HepG2 (cell line): ENCODE measurements around the gene CHDH. TPM values are rescaled to one million over a fixed set of nuclear protein-coding genes. Genes with fewer than 3 reads are reported as not detected.
A peak's percentile ranks its signal among the peaks of the same experiment; 100 is the strongest.

Source experiments
- ATAC-seq: fragments of 200-7000 bp; cut with Tn5 transposase; 3 replicates; pipeline ENCODE4 v1.9.1; 2020; ENCODE audit warnings: mild to moderate bottlenecking, moderate library complexity
- BruUV-seq: library from RNA; stranded (reverse); fragments of 400-500 nt; replicated peaks from 2 replicates; lab custom pipeline; 2021; lab: Mats Ljungman, UMichigan
- CTCF ChIA-PET: fragments of 300-600 bp; formaldehyde crosslinking; extraction: SDS; loops from one replicate; lab custom pipeline; 2021; ENCODE audit warnings: low total read pairs, inconsistent platforms, low intra/inter-chr PET ratio; lab: Yijun Ruan, JAX
- POLR2A ChIA-PET: fragments of 350-600 bp; sonication (Branson Sonifier 250); formaldehyde crosslinking; loops from one replicate; lab custom pipeline; 2020; ENCODE audit warnings: antibody characterized with exemption, inconsistent platforms; lab: Yijun Ruan, JAX
- DNase-seq: peaks from one replicate; pipeline ENCODE4 v3.0.0-alpha.2; 2015; ENCODE audit warnings: low spot score
- FAIRE-seq: peaks from 3 replicates; lab custom pipeline; 2011; peaks lifted over from hg19 to GRCh38; lab: Jason Lieb, UNC
- H2AFZ ChIP-seq: one replicate; pipeline ENCODE4 v1.6.1; 2011; ENCODE audit warnings: low read length, inconsistent platforms
- H3K27ac ChIP-seq: fragments of 300-600 bp; 3 replicates; pipeline ENCODE4 v1.8.0; 2011; ENCODE audit warnings: mixed run types, mild to moderate bottlenecking, mixed read lengths, low read length, inconsistent platforms; ENCODE audit not compliant: insufficient read depth; ENCODE audit errors: extremely low read length
- H3K27me3 ChIP-seq, 2 experiments: fragments of 200-600 bp in 1 of 2; 2 replicates in 1 of 2; 3 replicates in 1 of 2; pipeline versions ENCODE4 v1.6.0 to v1.8.0; 2011; ENCODE audit warnings: low read length in 2 of 2, mild to moderate bottlenecking in 2 of 2, moderate library complexity in 2 of 2, inconsistent platforms in 1 of 2; ENCODE audit not compliant: insufficient read depth in 2 of 2, control insufficient read depth in 1 of 2
- H3K36me3 ChIP-seq, 2 experiments: fragments of 200-600 bp in 1 of 2; replicated peaks in 1 of 2; 2 replicates in 1 of 2; 3 replicates in 1 of 2; pipeline versions ENCODE4 v1.5.1 to v1.8.0; 2011; ENCODE audit warnings: low read length in 2 of 2, inconsistent platforms in 1 of 2; ENCODE audit not compliant: insufficient read depth in 2 of 2, control insufficient read depth in 1 of 2
- H3K4me1 ChIP-seq: 2 replicates; pipeline ENCODE4 v1.5.1; 2012; ENCODE audit warnings: low read length, inconsistent platforms; ENCODE audit not compliant: insufficient read depth
- H3K4me2 ChIP-seq: 2 replicates; pipeline ENCODE4 v1.6.0; 2011; ENCODE audit warnings: low read depth, low read length, inconsistent platforms
- H3K4me3 ChIP-seq, 3 experiments: fragments of 200-600 bp in 1 of 3; sonication (generic), shearing (Covaris generic) in 1 of 3; replicated peaks in 1 of 3; 2 replicates each; pipeline ENCODE4 v1.5.1; 2011 to 2016; ENCODE audit warnings: low read length in 3 of 3, inconsistent platforms in 2 of 3, low read depth in 2 of 3, mild to moderate bottlenecking in 2 of 3, control low read depth in 1 of 3, mixed read lengths in 1 of 3; ENCODE audit not compliant: insufficient read depth in 1 of 3
- H3K79me2 ChIP-seq: one replicate; pipeline ENCODE4 v1.6.1; 2011; ENCODE audit warnings: low read length, inconsistent platforms; ENCODE audit not compliant: insufficient read depth
- H3K9ac ChIP-seq: 2 replicates; pipeline ENCODE4 v1.6.0; 2011; ENCODE audit warnings: mild to moderate bottlenecking, low read depth, low read length, inconsistent platforms; ENCODE audit not compliant: insufficient read depth
- H3K9me3 ChIP-seq: 2 replicates; pipeline ENCODE4 v1.5.1; 2012; ENCODE audit warnings: mild to moderate bottlenecking, low read length
- H4K20me1 ChIP-seq: 2 replicates; pipeline ENCODE4 v1.6.0; 2011; ENCODE audit warnings: inconsistent platforms, mild to moderate bottlenecking, low read length, moderate library complexity; ENCODE audit not compliant: insufficient read depth
- AGO2 ChIP-seq: fragments of 200-400 bp; formaldehyde crosslinking; optimal IDR thresholded peaks from 2 replicates; pipeline ENCODE3; 2017; ENCODE audit warnings: mild to moderate bottlenecking, low read depth, low read length, moderate library complexity
- DR1 ChIP-seq: sonication (generic); formaldehyde crosslinking; IDR thresholded peaks from 2 replicates; pipeline ENCODE4 v1.8.0; 2021; ENCODE audit warnings: mild to moderate bottlenecking, missing genetic modification reagents, inconsistent platforms
- MEIS1 ChIP-seq: sonication (generic); formaldehyde crosslinking; IDR thresholded peaks from 2 replicates; pipeline ENCODE4 v1.9.0; 2021; ENCODE audit warnings: mild to moderate bottlenecking, missing genetic modification reagents, moderate library complexity, borderline replicate concordance
- MXI1 ChIP-seq: IDR thresholded peaks from 3 replicates; pipeline ENCODE4 v1.6.1; 2012; ENCODE audit warnings: low read depth, low read length, inconsistent platforms, borderline replicate concordance
- PAWR ChIP-seq: sonication (generic); formaldehyde crosslinking; IDR thresholded peaks from 2 replicates; pipeline ENCODE4 v1.4.0; 2020; ENCODE audit warnings: missing genetic modification reagents, mild to moderate bottlenecking, borderline replicate concordance
- PTBP1 ChIP-seq: fragments of 200-400 bp; formaldehyde crosslinking; IDR thresholded peaks from 2 replicates; pipeline ENCODE4 v1.6.1; 2018; ENCODE audit warnings: low read length, low read depth; ENCODE audit not compliant: poor library complexity, severe bottlenecking
- TFE3 ChIP-seq: IDR thresholded peaks from 2 replicates; pipeline ENCODE4 v1.6.1; 2016
- ZBTB44 ChIP-seq: sonication (generic); formaldehyde crosslinking; IDR thresholded peaks from 2 replicates; pipeline ENCODE4 v1.4.0; 2020; ENCODE audit warnings: missing genetic modification reagents
- ZFP36 ChIP-seq: fragments of 150-350 bp; IDR thresholded peaks from 2 replicates; pipeline ENCODE4 v1.6.1; 2018; ENCODE audit warnings: borderline replicate concordance, low read length, low read depth; ENCODE audit not compliant: partially characterized antibody
- ZNF343 ChIP-seq: sonication (generic); formaldehyde crosslinking; IDR thresholded peaks from 2 replicates; pipeline ENCODE4 v1.4.0; 2020; ENCODE audit warnings: mild to moderate bottlenecking, missing genetic modification reagents
- ZNF576 ChIP-seq: sonication (generic); formaldehyde crosslinking; IDR thresholded peaks from 2 replicates; pipeline ENCODE4 v1.4.0; 2020; ENCODE audit warnings: mild to moderate bottlenecking, missing genetic modification reagents
- WGBS: methylation state at CpG from one replicate; pipeline ENCODE4 v1.1.6; 2017; ENCODE audit warnings: low lambda C conversion rate; 5-methylcytosine and 5-hydroxymethylcytosine counted together
- in situ Hi-C: cut with HindIII; loops from 2 replicates; pipeline ENCODE4 v1.10.0; 2017; ENCODE audit warnings: low pct_unique_long_range_greater_than_20kb; ENCODE audit not compliant: extremely low pct_ligation_motif_present
- intact Hi-C: fragments of 100-400 bp; cut with micrococcal nuclease; formaldehyde crosslinking; loops from one replicate; pipeline ENCODE4 v1.10.0; 2022; ENCODE audit not compliant: unreplicated experiment
- polyA plus RNA-seq, 8 experiments: library from polyadenylated mRNA; depleted of rRNA in 3 of 8; stranded (reverse) in 7 of 8; unstranded in 1 of 8; fragments of >200 nt; fragmentation: Illumina TruSeq in 4 of 8; extraction: Trizol in 4 of 8; gene quantifications; 2 replicates each; pipeline versions ENCODE4 v1.2.1 to v1.2.3, GENCODE V29; 2011 to 2016; ENCODE audit warnings: low read depth in 4 of 8, missing spikeins in 1 of 8, mixed read lengths in 1 of 8; ENCODE audit not compliant: insufficient read depth in 1 of 8
- total RNA-seq, 5 experiments: library from RNA; depleted of rRNA; stranded (reverse); fragments of >200 nt; fragmentation: Illumina TruSeq; extraction: Trizol; gene quantifications; 2 replicates each; pipeline ENCODE4 v1.2.3, GENCODE V29; 2016; ENCODE audit warnings: low read depth in 1 of 5

Gene CHDH
- total and polyA plus RNA-seq, 2 of the 13 experiments (the other 11 are each of a cell fraction or from before 2014, with no cell fraction given) = 28.1 to 48.9 TPM

GRCh38 chr3:53811143-53811927 lies 34.9 kb downstream of the CHDH start (continued):
- TF ChIP-seq MEIS1 (CRISPR knock-in tag) (no peak), PAWR (CRISPR knock-in tag) (no peak), PTBP1 (no peak), ZFP36 (no peak), TFE3 (no peak)

- Histone ChIP-seq H3K9me3 (no peaks in the 10 kb centered on the region), H2AFZ (no peak overlapping the region), H3K79me2 (no peaks in the 10 kb centered on the region), H3K4me2 (no peak overlapping the region), H3K4me1 (peaks cover 18% of the 10 kb centered on the region), H3K9ac (no peak overlapping the region), H3K27me3 (no peaks in the 10 kb centered on the region; a peak in 1 of 5 replicates), H3K4me3 (no peak overlapping the region), H3K36me3 (peaks cover 0 to under 1% of the 10 kb centered on the region in 2 experiments; a peak in 1 of 5 replicates), H4K20me1 (peaks cover 8% of the 10 kb centered on the region; the same call in 1 of the 2 replicates), H3K27ac (no peak overlapping the region)
- no peak for FAIRE-seq
- in situ Hi-C loops = no loop called here
- POLR2A ChIA-PET = interaction anchor here (1.6 kb wide), 1 partner anchor 38 kb away, joined by 6 read pairs; no protein-coding TSS in a partner anchor
- no TSS peak for BruUV-seq
- ATAC-seq = peak; percentile 15
- no peak for DNase-seq
- CTCF ChIA-PET = no interaction called here
- intact Hi-C loops = loop anchor here (5.0 kb wide), 1 partner anchor 32 kb away; no protein-coding TSS in a partner anchor
- WGBS = 96% methylated on average over 21 of the region's 28 CpGs
- TF ChIP-seq AGO2 (peak; percentile 93), ZNF343 (CRISPR knock-in tag) (no peak), DR1 (CRISPR knock-in tag) (no peak), ZBTB44 (CRISPR knock-in tag) (no peak), ZNF576 (CRISPR knock-in tag) (no peak), MXI1 (no peak)
These were observed 36.3 kb downstream of the CHDH start for GRCh38 chr3:53809764-53810400.
